ENCODE results near the gene IL11.

Gene IL11

GRCh38 chr19:55384920-55385723 lies 14.9 kb upstream of the IL11 start:
- peak overlapping the region; percentile 96 for H3K4me3 ChIP-seq (replicated peaks; ENCODE audit: low read depth, low read length)
- peak; percentile 90 for DNase-seq (ENCODE audit: extremely low read depth, low read depth)
- TF ChIP-seq CTCF (IDR thresholded peaks at IDR 0.05; ENCODE audit: low read depth, low read length, missing control alignments): no peak

GRCh38 chr19:55384131-55384919 lies 14.1 kb upstream of the IL11 start, which contains the start of gene TMEM238:
Gene TMEM238, minus strand, starts transcription at chr19:55384292. Its CDS starts 33 bp downstream, at chr19:55384259.
- no peak for DNase-seq (ENCODE audit: extremely low read depth, low read depth)
- H3K4me3 ChIP-seq (replicated peaks; ENCODE audit: low read depth, low read length): peak within 1 kb of the TSS; percentile 96
- TF ChIP-seq CTCF (IDR thresholded peaks at IDR 0.05; ENCODE audit: low read depth, low read length, missing control alignments): no peak

GRCh38 chr19:55383279-55384130 lies 13.2 kb upstream of the IL11 start:
- TF ChIP-seq CTCF (IDR thresholded peaks at IDR 0.05; ENCODE audit: low read depth, low read length, missing control alignments): no peak
- no peak for DNase-seq (ENCODE audit: extremely low read depth, low read depth)
- peak overlapping the region; percentile 96 for H3K4me3 ChIP-seq (replicated peaks; ENCODE audit: low read depth, low read length)

GRCh38 chr19:55382522-55383054 lies 12.3 kb upstream of the IL11 start:
- TF ChIP-seq CTCF (IDR thresholded peaks at IDR 0.05; ENCODE audit: low read depth, low read length, missing control alignments): no peak
- DNase-seq (ENCODE audit: extremely low read depth, low read depth): no peak
- no peak overlapping the region; the same call in 1 of the 2 replicates for H3K4me3 ChIP-seq (replicated peaks; ENCODE audit: low read depth, low read length)

GRCh38 chr19:55382013-55382412 lies 11.8 kb upstream of the IL11 start:
- DNase-seq (ENCODE audit: extremely low read depth, low read depth): no peak
- no peak for TF ChIP-seq CTCF (IDR thresholded peaks at IDR 0.05; ENCODE audit: low read depth, low read length, missing control alignments)
- H3K4me3 ChIP-seq (replicated peaks; ENCODE audit: low read depth, low read length): no peak overlapping the region

- no peak for DNase-seq (ENCODE audit: extremely low read depth, low read depth)
- H3K4me3 ChIP-seq (replicated peaks; ENCODE audit: low read depth, low read length): no peak overlapping the region
- TF ChIP-seq CTCF (IDR thresholded peaks at IDR 0.05; ENCODE audit: low read depth, low read length, missing control alignments): no peak
Observed at GRCh38 chr19:55379174-55379573, 8.9 kb upstream of the IL11 start.
